Osteoblast (primary cell): ENCODE results near the gene HMCN1. TPM values are rescaled to one million over a fixed set of nuclear protein-coding genes. Genes with fewer than 3 reads are reported as not detected.

Source experiments
- DNase-seq: peaks from one replicate; pipeline ENCODE4 v3.0.0; 2011; ENCODE audit warnings: low spot score, mixed read lengths; ENCODE audit not compliant: insufficient read length; ENCODE audit errors: missing footprints
- H2AFZ ChIP-seq: 2 replicates; pipeline ENCODE4 v1.6.0; 2011; ENCODE audit warnings: mild to moderate bottlenecking, low read length
- H3K27ac ChIP-seq: 2 replicates; pipeline ENCODE4 v1.5.1; 2011; ENCODE audit warnings: mild to moderate bottlenecking, low read depth, low read length, moderate library complexity
- H3K27me3 ChIP-seq: 2 replicates; pipeline ENCODE4 v1.6.0; 2012; ENCODE audit warnings: mild to moderate bottlenecking, control low read depth, inconsistent platforms, low read length, moderate library complexity; ENCODE audit not compliant: insufficient read depth
- H3K36me3 ChIP-seq: 2 replicates; pipeline ENCODE4 v1.5.1; 2011; ENCODE audit warnings: mild to moderate bottlenecking, low read length, control low read depth, moderate library complexity; ENCODE audit not compliant: insufficient read depth
- H3K4me1 ChIP-seq: 2 replicates; pipeline ENCODE4 v1.5.1; 2011; ENCODE audit warnings: mild to moderate bottlenecking, low read length, control low read depth, moderate library complexity; ENCODE audit not compliant: insufficient read depth
- H3K4me2 ChIP-seq: 2 replicates; pipeline ENCODE4 v1.6.0; 2011; ENCODE audit warnings: mild to moderate bottlenecking, low read length; ENCODE audit not compliant: insufficient read depth
- H3K4me3 ChIP-seq: fragments of 200-600 bp; sonication (generic); 3 replicates; pipeline ENCODE4 v1.5.1; 2012; ENCODE audit warnings: mild to moderate bottlenecking, low read length, inconsistent platforms; ENCODE audit not compliant: insufficient read depth
- H3K79me2 ChIP-seq: 2 replicates; pipeline ENCODE4 v1.6.0; 2012; ENCODE audit warnings: mild to moderate bottlenecking, low read length, control low read depth, inconsistent platforms; ENCODE audit not compliant: insufficient read depth
- H3K9me3 ChIP-seq: 2 replicates; pipeline ENCODE4 v1.5.1; 2011; ENCODE audit warnings: low read depth, low read length, control low read depth
- H4K20me1 ChIP-seq: 2 replicates; pipeline ENCODE4 v1.6.0; 2012; ENCODE audit warnings: mild to moderate bottlenecking, low read length, control low read depth; ENCODE audit not compliant: insufficient read depth
- total RNA-seq: library from RNA; depleted of rRNA; stranded (reverse); fragments of >200 nt; gene quantifications from 2 replicates; pipeline ENCODE4 v1.2.3, GENCODE V29; 2012
- TF ChIP-seq, protein P1 (sequence below): IDR thresholded peaks from 2 replicates; pipeline ENCODE4 v1.5.1; 2011; ENCODE audit warnings: mild to moderate bottlenecking, low read depth, low read length, moderate library complexity; ENCODE audit errors: extremely low read depth

Gene HMCN1
- total RNA-seq, 1 donor = 178 TPM

DNA sequence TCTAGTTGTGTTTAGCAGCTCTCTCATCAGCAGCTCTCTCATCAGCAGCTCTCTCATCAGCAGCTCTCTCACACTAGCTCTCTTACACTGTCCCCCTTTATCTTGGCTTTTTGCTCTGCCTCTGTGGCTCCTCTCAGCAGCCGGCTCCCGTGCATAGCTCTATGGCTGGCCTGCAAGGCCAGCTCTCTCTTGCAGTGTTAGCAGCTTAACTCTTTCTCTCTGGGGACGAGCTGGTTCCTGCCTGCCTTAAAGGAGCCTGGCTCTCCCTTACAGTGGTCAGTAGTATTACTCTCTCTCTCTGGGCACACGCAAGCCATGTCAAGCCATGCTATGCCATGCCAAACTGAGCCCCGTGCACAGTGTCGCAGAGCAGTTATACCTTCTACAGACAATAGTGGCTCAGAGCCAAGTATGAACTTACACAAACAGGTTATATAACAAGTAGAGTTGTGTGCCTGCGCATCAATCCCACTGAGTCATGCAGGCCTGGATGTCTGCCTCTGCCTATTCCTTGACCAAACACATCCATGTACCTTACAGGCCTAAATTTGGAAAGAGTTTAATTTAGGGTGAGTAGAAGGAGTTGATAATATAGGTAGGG lies 345.0 kb downstream of the HMCN1 start:
- TF ChIP-seq, protein P1, sequence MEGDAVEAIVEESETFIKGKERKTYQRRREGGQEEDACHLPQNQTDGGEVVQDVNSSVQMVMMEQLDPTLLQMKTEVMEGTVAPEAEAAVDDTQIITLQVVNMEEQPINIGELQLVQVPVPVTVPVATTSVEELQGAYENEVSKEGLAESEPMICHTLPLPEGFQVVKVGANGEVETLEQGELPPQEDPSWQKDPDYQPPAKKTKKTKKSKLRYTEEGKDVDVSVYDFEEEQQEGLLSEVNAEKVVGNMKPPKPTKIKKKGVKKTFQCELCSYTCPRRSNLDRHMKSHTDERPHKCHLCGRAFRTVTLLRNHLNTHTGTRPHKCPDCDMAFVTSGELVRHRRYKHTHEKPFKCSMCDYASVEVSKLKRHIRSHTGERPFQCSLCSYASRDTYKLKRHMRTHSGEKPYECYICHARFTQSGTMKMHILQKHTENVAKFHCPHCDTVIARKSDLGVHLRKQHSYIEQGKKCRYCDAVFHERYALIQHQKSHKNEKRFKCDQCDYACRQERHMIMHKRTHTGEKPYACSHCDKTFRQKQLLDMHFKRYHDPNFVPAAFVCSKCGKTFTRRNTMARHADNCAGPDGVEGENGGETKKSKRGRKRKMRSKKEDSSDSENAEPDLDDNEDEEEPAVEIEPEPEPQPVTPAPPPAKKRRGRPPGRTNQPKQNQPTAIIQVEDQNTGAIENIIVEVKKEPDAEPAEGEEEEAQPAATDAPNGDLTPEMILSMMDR = no peak
- Histone ChIP-seq H3K27me3 (no peaks in the 10 kb centered on the region), H3K4me1 (no peaks in the 10 kb centered on the region), H3K4me2 (no peak overlapping the region), H3K4me3 (no peak overlapping the region), H3K27ac (no peak overlapping the region), H3K36me3 (no peaks in the 10 kb centered on the region), H3K79me2 (no peaks in the 10 kb centered on the region), H2AFZ (no peak overlapping the region), H3K9me3 (no peaks in the 10 kb centered on the region), H4K20me1 (no peaks in the 10 kb centered on the region)
- DNase-seq = no peak

GRCh38 chr1:186082235-186082937 lies 348.2 kb downstream of the HMCN1 start:
- no peaks in the 10 kb centered on the region for H3K4me1 ChIP-seq
- H2AFZ ChIP-seq = no peak overlapping the region
- no peaks in the 10 kb centered on the region for H3K9me3 ChIP-seq
- no peak overlapping the region for H3K27ac ChIP-seq
- H3K4me2 ChIP-seq = no peak overlapping the region
- no peaks in the 10 kb centered on the region for H3K36me3 ChIP-seq
- no peak overlapping the region for H3K4me3 ChIP-seq
- TF ChIP-seq, protein P1 = no peak
- no peaks in the 10 kb centered on the region for H3K27me3 ChIP-seq
- no peaks in the 10 kb centered on the region for H3K79me2 ChIP-seq
- no peaks in the 10 kb centered on the region for H4K20me1 ChIP-seq
- peak; percentile 22 for DNase-seq

DNA sequence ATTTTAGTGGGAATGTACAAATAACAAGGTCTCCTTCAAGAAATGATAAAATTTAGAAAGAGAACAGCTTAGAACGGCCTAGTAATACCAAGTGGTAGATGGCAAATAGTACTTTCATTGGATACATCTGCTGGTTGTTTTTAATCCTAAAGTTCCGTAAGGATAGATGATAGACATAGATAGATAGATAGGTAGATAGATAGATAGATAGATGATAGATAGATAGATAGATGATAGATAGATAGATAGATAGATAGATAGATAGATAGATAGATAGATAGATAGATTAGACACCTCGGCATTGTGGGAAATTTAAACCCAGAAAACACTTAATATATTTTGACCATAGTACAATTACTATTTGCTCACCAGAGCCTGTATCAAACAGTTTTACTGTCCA lies 352.4 kb downstream of the HMCN1 start:
- no peaks in the 10 kb centered on the region for H3K79me2 ChIP-seq
- H2AFZ ChIP-seq = no peak overlapping the region
- H3K9me3 ChIP-seq = no peaks in the 10 kb centered on the region
- H3K36me3 ChIP-seq = no peaks in the 10 kb centered on the region
- H4K20me1 ChIP-seq = no peaks in the 10 kb centered on the region
- TF ChIP-seq, protein P1 = no peak
- H3K4me2 ChIP-seq = no peak overlapping the region
- H3K4me3 ChIP-seq = no peak overlapping the region
- H3K27ac ChIP-seq = no peak overlapping the region
- H3K27me3 ChIP-seq = no peaks in the 10 kb centered on the region
- no peak for DNase-seq
- no peaks in the 10 kb centered on the region for H3K4me1 ChIP-seq

DNA sequence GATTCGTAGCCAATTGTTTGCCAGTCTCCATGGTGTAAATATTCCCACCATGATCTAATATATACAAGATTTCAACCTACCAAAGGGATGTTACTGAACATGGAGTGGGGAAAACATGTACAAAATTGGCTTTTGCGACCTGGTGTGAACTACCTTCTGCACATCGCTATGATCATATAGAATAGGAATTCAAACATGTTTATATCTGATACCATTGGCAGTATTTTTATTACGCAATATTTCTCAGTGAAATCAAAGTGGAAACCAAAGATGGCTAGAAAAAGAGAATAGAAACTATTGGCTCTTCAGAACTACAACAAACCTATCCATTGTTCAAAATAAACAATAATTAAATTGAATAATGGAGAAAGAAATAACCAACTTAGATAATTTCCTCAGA lies 355.7 kb downstream of the HMCN1 start:
- H3K4me1 ChIP-seq = peaks cover 14% of the 10 kb centered on the region
- no peak overlapping the region for H2AFZ ChIP-seq
- TF ChIP-seq, protein P1 = no peak
- DNase-seq = no peak
- no peaks in the 10 kb centered on the region for H3K79me2 ChIP-seq
- H3K4me3 ChIP-seq = no peak overlapping the region
- no peaks in the 10 kb centered on the region for H3K36me3 ChIP-seq
- no peak overlapping the region for H3K4me2 ChIP-seq
- no peak overlapping the region for H3K27ac ChIP-seq
- H4K20me1 ChIP-seq = no peaks in the 10 kb centered on the region
- H3K9me3 ChIP-seq = no peaks in the 10 kb centered on the region
- no peaks in the 10 kb centered on the region for H3K27me3 ChIP-seq
